NCI-H2081 (cell line): ENCODE data around the gene LDLRAD1.
"Not testable (repeated sequence)": the region's sequence is repeated elsewhere in the genome, so short reads cannot be mapped to it uniquely, and the experiment has no call there.

Source experiments
- DNase-seq, 2 experiments: peaks; one replicate each; lab custom pipeline; 2025; lab: John Stamatoyannopoulos, UW

The LDLRAD1 gene, protein sequence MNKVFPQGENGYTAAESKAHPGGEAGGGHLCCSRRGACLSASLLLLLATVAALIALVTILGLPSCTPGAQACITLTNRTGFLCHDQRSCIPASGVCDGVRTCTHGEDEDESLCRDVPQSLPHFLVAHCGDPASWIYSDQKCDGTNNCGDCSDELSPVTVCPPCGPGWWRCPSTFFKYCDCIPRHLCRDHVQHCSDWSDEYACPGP

DNA sequence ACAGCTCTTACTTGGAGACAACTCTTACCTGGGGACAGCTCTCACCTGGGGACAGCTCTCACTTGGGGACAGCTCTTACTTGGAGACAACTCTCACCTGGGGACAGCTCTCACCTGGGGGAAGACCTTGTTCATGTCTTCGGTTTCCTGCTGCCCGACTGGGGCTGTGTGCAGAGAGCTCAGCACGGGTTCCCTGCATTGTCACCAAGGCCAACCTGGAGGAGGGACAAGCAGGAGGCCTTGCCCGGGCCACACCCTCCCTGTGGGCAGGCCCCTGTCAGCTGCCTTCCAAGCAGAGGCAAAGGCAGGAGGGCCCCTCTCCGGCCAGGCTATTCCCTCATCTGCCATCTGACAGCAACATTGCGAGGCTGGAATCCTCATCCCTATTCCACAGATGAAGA is at the start of gene LDLRAD1:
LDLRAD1 (minus strand) TSS at position 208 of the 400 bp plus-strand sequence; CDS start at position 134, 74 bp downstream.
- DNase-seq, result no peak

DNA sequence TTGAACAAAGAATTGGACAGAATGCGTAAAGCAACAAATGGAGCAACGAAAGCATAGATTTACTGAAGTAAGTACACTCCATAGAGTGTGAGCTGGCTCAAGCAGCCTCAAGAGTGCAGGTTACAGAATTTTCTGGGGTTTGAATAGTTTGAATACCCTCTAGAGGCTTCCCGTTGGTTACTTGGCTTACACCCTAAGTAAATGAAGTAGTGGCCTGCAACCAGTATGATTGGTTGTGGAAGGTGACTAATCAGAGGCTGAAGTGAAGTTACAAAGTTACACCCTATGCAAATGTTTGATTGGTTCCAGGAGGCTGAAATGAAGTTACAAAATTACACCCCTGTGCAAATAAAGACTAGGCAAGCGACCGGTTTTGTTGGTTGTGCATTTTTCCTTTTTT is 46.3 kb upstream of the LDLRAD1 start:
- no peak for DNase-seq

DNA sequence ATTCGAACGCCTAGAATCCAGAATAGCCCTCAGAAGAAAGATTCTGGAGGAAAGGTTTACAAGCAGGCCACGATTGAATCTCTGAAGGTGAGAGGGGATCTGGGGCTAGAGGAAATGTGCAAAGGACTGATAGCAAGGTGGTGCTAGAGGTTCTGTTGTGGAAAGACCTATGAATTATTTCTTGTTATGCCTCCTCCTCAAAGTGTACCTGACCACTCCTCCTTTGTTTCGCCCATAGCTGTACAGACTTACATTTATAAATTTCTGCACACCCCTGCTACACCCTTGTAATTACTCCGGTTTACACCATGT is 36.4 kb upstream of the LDLRAD1 start:
- peak in 1 of 2 experiments; percentile 9 for DNase-seq

DNA sequence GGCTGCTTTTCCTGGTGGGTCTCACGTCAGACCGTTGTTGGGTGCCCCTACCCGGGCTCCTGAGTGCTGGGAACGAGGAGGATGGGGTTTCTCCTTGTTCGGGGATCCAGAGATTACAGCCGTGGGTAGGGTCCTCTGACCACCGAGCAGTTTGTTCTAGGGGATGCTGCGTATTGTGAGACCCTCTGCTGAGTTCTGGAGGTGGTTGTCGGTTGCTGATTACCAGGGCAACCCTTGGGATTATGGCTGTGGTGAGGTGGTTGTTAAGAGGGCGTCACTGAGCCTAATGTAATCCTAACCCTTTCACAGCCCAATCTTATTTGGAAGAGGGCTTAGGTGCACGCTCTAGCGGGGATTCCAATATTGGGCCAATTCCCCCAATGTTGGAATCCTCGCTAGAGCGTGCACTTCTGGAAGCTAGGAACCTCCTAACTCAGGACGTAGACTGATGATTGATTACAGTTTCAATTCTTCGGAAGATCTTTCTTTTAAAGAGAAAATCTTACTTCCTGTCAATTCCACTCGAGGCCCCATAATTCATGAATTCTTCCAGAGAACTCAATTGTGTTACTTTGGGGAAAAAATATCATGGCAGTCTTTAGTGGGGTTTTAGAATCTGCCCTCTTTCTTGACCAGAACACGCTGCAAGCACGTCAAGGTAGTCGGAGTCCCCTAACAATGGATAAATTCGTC is 35.9 kb upstream of the LDLRAD1 start:
- peak in 1 of 2 experiments; percentile 39 for DNase-seq

DNA sequence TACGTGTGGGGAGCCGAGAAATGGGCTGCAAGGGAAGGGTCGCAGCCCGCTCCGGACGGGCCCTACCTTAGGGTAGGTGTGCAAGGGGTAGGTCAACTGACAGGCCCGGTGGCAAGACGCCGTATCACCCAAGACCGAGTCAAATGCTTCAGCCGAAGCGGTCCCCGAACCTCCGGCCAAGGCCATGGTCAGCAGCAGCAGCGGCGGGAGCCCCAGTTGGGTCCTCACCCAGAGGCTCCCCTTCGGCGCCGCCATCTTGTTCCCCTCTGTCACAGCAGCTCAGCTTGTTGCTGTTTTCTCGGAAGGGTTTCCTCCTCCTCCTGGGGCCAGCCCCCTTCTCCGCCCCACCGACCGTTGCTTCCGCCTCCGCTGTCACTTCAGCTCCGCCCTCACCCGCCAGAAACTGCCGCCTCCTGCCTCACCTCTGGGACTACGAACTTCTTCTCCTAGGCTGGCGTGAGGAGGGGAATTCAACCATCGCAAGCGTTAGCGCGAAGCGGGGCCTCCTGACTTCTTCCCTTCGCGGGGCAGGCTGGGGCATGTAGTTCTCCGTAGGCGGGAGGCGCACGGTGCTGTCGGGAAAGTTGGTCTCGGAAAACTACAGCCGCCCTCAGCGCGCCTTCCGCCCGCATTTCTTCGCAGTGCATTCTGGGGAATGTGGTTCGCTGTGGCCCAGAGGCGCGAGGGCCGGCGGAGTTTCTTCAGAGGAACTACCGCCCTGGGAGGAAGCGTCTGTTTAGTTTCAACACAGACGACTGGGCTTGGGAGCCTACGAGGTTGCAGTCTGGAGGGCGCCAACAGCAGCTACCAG is 35.2 kb upstream of the LDLRAD1 start, which contains the start of the genes TCEANC2 and TMEM59:
TCEANC2 (plus strand) TSS at position 675 of the 811 bp plus-strand sequence. CDS start 815 bp downstream, outside the sequence.
TMEM59 (minus strand) TSS at position 271 of the 811 bp plus-strand sequence; CDS start at position 255, 16 bp downstream.
- DNase-seq, result peak; percentile 97 to 98

DNA sequence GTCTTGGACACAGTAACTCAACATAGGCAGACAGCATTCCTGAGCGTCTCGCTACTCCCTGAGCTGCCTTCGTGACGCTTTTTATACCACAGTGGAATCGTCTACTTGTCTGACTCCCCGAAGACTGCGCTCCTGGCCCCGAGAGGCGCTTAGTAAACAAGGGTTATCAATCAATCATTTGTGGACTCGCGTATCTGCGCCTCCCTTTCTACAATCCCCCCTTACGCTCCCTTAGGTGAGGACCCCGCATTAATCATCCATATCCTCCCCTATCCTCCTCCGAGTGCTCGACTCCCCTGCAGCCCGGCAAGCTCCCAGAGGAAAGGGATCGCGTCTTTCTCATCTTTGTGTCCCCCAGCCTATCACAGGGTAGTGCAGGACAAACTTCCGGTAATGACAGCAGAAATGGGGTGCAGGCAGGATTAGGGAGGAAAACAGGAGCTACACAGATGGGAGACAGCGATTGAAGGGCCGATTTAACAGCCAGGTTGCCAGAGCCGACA is 34.5 kb upstream of the LDLRAD1 start:
- peak; percentile 21 to 51 for DNase-seq

DNA sequence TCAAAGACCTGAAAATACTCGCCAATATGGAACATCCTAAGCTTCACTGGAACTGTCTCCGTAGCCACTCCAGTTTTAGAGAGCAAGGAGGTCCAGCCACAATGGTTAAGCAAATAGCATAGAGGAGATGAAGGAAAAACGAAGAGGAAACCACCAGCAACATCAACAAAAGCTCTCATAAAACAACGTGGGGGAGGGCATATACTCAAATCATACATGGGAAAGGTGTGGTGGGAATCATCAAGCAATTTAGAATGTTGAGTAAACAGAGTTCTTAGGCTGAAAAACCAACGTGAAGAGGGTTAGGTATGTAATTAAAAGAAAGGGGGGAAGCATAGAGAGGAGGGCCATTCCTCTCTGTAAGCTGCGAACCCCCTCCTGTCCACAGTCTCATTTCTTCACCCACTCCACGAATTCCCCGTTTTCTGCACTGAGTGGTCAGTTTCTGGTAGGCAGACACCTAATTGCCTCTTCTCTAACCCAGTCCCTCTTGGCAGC is 34.0 kb upstream of the LDLRAD1 start:
- DNase-seq, result peak in 1 of 2 experiments; percentile 31

DNA sequence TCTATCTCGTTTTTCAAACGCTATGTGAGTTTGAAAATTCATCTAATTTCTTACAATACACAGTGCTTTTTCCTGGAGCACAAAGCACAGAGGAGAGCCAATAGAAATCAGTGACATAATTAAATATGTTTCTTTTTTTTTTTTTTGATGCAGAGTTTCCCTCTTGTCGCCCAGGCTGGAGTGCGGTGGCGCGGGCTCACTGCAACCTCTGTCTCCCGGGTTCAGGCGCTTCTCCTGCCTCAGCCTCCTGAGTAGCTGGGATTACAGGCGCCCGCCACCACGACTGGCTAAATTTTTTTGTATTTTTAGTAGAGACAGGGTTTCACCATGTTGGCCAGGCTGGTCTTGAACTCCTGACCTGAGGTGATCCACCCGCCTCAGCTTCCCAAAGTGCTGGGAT is 32.4 kb upstream of the LDLRAD1 start:
- DNase-seq, result not testable (repeated sequence)

DNA sequence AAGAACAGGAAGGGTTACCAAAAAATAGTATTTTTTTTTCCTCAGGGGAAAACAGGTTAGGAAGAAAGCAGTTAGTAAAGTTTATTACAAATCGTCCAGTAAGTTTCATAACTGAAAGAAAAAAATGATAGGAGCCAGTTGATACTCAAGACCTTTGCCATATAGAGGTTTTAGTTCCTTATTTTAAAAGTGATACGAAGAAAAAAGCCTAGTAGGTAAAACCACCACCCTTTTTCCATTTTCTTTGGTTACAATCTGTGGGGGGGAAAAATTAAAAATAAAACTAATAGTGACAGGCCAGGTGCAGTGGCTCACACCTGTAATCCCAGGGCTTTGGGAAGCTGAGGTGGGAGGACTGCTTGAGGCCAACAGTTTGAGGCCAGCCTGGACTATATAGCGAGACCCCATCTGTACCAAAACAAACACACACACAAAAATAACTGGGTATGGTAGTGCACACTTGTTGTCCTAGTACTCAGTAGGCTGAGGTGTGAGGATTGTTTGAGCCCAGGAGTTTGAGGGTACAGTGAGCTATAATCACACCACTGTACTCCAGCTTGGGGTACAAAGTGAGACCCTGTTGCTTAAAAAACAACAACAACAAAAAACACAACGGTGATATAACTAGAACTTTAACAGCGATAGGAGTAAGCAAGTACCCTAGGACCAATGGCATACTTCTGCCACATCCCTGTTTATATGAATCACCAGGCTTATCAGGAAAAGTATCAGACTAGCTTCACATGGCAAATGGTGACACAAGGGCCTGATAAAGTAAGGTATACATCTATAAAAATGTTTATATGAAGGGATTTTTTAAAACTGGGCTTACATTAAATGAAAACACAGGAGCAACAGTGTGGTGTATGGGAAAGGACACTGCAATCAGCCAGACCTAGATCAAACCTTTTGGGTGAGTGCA is 29.7 kb upstream of the LDLRAD1 start:
- no peak for DNase-seq

DNA sequence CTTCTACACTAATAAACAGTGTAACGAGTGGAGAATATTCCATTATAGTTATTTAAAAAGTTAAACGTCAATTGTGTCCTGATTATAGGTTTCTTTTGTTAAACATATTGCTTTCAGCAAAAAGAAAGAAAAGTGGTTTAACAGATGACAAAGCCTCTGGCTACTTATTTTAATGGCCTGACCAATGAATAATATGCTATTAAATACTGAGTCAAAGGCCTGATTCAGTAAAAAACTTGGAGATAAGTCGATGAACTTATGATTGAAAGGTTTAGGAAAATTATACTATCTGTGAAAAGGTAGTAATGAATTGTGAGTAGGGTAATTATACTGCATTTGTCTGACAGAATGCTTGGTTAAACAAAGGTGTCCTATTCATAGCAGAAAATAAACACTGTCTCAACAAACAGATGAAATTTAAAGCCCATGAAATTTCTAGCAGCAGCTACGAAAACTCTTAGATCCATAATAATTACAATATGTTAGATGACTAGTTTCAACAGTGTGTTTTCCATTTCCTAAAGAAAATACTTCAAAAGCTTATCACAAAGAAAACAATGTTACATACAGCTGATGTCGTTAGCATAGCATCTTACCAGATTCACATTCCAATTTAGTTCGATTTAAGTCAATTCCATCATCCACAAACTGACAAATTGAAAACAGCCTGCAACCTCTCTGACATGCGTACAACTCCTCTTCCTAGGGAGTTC is 28.8 kb upstream of the LDLRAD1 start:
- DNase-seq, result peak in 1 of 2 experiments; percentile 75

DNA sequence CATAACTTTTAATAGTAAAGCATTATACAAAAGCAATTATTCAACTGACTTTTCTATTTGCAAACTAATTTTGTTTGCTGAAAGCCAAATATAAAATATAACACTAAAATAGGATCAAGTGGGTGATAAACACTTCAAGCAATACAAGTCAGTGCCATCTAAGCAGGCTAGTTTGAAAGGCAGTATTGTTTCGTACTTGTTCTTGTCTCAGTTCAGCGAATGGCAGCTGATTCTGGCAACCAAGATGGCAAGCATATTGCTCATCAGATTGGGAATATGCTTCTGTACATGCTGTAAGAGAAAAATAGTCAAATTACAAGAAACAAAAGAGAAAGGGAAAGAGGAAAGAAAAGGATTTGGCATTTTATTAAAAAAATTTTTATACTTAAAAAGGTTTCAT is 27.5 kb upstream of the LDLRAD1 start:
- DNase-seq, result no peak

DNA sequence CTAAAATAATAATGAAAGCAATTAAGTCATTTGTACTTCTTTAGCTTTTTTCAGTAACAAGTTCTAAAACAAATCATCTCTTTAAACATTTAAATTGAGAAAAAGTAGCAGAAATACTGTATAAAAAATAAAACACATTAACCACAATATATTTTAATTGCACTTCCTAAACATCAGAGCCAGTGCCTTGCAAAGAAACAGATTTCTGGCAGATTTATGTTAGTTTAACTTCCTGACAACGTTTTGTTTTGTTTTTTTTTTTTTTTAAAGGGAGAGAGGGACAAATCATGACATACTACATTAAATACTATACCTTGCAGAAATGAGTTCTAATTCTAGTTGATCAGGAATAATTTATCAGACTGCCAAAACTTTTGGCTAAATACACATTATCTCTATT is 23.8 kb upstream of the LDLRAD1 start:
- no peak for DNase-seq

DNA sequence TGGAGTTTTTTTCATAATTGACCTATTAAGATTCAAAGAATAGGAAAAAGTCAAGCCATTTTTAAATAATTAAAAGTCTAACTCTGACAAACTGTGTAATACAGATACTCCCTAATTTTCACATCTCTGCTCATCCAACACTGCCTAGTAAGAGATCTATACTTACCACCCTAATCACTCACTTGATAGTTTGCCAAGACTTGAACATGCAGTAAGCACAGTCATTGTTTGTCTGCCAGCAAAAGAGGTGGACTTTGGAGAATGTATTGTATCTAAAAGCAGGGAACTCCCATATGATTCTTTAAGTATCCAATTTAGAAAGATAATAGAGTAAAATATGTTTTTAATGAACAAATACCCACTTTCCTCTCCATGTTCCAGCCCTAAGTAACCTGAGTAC is 19.5 kb upstream of the LDLRAD1 start:
- peak in 1 of 2 experiments; percentile 32 for DNase-seq

DNA sequence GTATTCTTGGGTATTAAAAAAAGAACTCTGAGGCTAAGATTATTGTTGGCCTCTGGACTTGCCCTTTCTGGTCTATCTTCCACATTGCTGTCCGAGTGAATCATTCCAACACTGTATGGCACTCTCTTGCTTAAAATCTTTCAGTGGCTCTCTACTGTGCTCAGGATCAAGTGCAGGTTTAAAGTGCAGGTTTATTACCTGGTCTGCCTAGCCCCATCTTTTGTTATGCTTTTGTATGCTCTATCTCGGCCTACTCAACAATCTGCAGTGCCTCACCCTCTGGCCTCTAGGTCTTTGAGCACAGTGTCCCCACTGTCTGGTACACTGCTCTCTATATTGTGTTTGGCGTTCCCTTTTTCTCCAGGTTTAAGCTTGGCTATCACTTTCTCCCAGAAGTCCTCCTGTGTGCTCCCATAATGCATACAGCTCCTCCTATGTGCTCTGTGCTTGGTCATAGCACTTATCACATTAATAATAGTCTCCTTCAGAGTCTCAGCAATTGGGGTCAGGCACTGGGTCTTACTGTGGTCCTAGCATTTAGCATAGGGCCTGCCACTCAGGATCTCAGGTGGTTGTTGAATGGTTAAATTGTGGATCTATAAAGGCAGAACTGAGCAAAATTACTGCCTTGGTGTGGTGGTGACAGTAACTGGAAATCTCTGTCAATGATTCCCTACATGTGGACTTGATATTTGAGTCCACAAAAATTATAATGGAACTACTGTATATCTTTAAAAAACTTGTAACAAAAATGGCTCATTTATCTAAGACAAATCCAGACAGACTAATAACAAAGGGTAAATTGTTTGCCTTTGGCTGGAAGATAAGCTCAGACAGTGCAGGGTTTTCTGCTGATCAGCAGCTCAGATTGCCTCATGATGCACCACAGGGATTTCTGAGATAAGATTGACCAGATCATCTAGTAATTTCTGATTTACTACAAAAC is 10.6 kb upstream of the LDLRAD1 start:
- no peak for DNase-seq

DNA sequence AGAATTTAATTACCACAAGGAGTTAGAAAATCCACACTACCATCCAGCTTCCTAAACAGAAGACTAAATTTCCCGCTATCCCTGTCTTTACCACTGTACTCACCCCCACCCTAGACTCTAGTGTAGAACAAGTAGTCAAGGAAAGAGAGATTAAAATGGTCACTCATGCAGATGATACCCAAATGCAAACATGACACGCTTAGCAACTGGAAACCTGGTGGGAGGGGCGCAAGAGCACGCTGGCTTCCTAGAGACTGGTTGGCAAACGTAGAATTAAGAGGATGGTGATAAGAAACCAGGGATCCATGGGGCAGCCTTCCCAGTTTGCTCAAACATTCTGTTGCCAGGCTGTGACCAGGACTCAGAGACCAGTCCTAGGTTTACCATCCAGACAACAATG is 9.9 kb upstream of the LDLRAD1 start:
- peak in 1 of 2 experiments; percentile 38 for DNase-seq

DNA sequence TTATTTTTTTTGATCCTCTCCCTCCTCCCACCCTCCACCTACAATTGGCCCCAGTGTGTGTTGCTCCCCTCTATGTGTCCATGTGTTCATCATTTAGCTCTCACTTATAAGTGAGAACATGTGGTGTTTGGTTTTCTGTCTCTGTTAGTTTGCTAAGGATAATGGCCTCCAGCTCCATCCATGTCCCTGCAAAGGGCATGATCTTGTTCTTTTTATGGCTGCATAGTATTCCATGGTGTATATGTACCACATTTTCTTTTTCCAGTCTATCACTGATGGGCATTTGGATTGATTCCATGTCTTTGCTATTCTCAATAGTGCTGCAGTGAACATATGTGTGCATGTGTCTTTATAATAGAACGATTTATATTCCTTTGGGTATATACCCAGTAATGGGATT is 6.8 kb upstream of the LDLRAD1 start:
- DNase-seq, result not testable (repeated sequence)

DNA sequence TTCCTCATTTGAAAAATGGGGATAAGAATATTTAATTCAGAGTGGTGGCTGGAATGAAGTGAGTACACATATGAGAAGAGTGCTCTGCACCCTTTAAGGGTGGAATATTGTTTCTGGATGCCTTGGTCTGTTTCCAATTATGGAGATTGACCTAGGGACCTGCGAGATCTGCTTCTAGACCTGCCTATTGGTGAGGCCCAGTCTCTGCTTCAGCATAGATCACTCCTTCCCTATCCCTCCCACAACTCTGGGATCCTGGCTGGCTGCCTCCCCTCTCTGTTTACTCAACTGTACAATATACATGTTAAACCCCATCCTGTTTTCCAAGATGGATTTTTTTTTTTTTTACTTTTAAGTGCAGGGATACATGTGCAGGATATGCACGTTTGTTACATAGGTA is 6.4 kb upstream of the LDLRAD1 start:
- no peak for DNase-seq

DNA sequence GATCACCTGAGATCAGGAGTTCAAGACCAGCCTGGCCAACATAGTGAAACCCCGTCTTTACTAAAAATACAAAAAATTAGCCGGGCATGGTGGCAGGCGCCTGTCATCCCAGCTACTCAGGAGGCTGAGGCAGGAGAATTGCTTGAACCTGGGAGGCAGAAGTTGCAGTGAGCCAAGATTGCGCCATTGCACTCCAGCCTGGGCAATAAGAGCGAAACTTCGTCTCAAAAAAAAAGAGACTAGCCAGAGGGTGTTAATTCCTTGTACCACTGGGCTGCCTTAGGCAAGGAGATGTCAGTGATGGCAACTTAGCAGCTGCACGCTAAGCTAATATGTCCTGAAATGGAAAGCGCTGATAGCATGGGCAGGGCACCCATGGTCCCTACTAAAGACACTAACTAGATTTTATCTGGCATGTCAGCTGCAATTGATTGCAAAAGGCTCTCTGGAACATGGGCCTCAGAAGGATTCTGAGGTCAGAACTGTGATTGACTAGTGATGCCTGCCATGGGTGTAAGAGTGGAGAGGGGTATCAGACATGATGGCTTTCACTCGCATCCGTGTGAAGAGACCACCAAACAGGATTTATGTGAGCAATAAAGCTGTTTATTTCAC is 1.7 kb upstream of the LDLRAD1 start:
- DNase-seq, result not testable (repeated sequence)

DNA sequence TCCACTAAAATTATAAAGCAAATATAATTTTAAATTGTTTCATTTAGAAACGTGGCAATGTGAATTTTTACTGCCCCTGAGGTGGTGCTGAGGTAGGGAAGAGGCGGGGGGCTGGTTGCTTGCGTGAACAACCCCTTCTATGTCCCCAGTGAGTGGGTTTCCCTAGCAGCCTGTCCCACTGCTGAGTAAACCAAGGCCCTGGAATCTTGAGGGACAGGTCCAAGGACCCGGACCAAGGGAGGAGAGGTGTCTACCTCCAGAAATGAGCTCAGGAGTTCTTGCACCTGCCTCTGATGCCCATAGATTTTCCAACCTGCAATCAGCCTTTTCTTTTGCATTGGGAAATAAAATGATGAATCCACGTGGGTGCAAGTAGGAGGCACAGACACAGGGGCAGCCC is 649 bp upstream of the LDLRAD1 start:
- DNase-seq, result no peak
